CD4-positive, alpha-beta T cell treated with Interleukin-6 at 100 ng/mL for 8 hours (primary cell): ENCODE data around the gene SLC37A1.

Experiments used
- DNase-seq: peaks from one replicate; pipeline ENCODE4 v3.0.0-alpha.2; 2020; ENCODE audit warnings: mixed read lengths, low spot score

SLC37A1 gene

DNA sequence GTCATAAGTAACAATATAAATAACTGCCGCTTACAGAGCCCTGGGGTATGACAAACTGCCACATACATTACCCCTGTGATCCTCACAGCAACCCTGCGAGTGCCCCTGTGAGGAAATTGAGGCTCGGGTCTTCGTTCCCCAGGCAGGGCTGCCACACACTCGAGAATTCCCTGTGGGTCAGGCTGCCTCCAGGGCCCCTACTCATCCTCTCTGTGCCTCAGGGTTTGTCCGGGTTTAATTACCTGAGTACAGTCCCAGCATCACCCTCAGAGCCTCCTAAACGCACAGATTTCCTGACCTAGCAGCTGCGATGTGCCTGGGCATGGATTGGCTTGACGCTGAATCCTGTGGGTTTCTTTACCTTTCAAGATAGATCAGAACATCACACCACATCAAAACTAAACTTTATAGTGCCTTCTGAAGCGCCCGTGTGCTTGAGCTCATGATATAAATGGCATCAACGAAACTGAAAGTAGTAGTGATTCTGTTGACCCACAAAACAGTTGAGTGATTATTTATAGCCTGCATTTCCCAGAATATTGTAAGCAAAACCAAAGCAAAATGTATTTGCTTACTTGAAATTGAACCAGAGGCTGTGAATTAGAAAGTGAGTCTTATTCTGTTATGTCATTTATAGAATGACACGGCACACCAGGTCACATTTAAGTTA is 14.0 kb downstream of the SLC37A1 start:
- peak; percentile 72 for DNase-seq

DNA sequence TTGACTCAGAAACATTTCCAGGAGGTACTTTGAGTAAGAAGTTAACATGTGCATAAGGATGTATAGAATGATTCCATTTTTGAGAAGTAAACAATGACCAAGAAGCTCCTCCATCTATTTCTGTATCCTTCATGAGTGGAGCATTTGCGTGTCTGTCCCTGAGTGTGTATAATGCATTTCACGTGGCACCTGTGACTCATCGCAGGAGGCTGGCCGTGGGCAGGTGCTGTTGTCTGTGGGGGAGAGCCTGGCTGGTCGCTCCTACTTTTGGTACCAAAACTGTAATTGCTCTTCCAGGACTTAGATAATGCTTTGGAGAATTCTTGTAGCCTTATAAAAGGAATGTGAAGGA is 16.5 kb downstream of the SLC37A1 start:
- no peak for DNase-seq

GRCh38 chr21:42531771-42532170 is 18.1 kb downstream of the SLC37A1 start:
- DNase-seq, result no peak

DNA sequence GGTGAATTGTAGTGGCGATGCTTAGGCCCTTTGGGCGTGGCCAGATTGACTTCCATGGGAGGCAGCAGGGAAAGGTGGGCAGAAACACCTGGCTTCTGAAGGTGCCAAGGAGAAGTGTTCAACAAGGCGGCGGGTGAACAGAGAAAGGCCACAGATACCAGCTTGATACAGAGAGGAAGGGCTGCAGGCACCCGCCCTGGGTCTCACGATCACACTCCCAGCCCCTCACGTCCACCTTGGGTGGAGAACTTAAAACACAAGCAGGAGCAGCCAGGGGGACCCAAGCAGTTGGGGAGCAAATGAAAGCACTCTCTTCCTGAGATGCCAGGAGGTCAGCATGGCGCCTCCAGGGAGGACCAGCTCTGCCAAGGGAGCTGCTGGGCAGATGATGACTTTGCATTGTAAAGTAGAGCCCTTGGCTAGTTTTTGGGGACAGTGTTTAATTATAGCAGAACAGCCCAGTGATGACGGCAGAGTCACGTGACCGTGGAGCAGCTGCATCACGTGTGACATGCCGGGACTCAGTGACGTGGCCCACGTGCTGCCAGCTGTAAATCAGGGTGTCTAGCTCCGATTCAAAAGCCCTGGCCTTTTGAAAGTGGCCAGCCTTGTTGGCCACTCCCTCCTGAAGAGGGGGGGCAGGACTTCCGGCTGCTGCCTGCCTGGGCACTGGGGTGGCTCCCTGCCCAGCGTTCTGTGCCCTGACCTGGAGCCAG is 19.0 kb downstream of the SLC37A1 start:
- no peak for DNase-seq

DNA sequence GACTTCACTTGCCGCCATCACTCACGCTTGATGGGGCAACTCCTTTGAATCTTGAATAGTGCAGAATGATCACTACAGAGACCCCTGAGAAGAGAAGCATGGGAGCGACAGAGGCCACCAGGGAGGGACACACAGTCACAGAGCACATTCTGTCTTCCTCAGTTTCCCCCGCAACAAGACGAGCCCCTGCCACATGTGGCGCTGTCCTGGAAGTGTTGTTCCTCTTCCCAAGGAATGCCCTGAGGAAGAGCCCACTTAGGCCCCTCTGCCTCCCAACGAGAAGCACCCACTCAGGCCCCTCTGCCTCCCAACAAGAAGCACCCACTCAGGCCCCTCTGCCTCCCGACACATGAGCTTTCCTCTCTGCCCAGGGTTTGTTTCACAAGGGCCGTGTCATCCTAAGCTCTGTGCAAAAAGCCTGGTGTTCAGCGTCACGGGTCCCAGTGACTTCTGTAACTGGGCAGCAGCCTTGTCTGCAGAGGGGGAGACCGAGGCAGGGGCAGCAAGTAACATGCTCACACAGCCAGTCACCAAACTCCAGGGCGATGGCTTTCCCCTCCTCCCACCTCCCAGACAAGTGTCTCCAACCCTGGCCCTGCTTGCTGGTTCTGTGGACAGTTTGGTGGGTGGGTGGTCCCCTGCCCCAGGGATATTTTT is 19.8 kb downstream of the SLC37A1 start:
- DNase-seq, result no peak

- DNase-seq, result no peak
Measured at GRCh38 chr21:42533963-42534355, 20.3 kb downstream of the SLC37A1 start.

- no peak for DNase-seq
Measured at GRCh38 chr21:42534421-42535378, 21.0 kb downstream of the SLC37A1 start.

DNA sequence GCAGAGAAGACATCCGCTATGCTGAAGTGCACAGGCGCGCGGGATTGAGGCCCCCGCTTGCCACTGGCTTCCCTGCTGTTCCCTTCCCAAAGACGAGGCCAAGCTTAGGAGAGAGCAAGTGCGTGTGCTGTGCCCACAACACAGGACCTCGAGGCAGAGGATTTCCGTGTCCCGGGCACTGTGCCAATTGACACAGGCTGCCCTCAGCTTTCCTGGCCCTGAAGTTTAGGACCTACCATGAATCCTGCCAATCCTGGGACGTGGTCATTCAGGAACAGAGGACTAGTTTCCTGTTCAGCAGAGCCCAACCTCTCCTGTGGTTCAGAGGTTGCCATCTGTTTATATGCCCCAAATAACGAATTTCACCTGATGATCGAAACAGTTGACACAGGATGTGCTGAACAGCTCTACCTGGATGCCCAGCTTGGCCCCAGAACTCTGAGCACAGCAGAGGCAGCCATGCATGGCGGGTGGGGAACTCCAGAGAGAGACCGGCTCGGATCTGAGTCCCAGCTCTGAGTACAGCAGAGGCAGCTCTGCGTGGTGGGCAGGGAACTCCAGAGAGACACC is 22.0 kb downstream of the SLC37A1 start:
- DNase-seq, result no peak

GRCh38 chr21:42536601-42537000 is 22.9 kb downstream of the SLC37A1 start:
- no peak for DNase-seq

DNA sequence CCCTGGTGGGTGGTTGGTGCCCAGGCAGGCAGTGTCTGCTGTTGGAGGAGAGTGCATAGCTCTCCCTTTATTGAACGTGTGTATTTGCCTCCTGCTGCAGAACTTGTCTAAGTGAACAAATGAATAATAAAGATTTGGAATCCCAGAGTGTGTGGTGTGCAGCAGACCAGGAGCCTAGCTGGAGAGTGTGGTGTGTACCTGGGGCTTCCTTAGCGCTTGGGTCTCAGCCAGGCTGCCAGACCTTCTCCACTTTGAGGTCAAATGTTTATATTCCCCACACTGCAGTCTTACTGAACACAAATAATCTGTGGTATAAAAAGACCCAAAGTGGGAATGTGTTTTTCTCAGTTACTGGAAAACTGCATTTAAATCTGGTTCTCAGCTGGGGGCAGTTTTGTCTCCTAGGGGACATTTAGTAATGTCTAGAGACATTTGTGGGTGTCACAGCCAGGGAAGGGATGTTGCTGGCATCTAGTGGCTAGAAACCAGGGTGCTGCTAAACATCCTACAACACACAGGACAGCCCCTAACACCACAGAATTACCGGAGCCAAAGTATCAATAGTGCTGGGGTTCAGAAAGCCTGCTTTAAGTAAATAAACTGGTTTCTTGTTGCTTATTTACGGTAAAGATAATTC is 23.6 kb downstream of the SLC37A1 start:
- DNase-seq, result no peak

DNA sequence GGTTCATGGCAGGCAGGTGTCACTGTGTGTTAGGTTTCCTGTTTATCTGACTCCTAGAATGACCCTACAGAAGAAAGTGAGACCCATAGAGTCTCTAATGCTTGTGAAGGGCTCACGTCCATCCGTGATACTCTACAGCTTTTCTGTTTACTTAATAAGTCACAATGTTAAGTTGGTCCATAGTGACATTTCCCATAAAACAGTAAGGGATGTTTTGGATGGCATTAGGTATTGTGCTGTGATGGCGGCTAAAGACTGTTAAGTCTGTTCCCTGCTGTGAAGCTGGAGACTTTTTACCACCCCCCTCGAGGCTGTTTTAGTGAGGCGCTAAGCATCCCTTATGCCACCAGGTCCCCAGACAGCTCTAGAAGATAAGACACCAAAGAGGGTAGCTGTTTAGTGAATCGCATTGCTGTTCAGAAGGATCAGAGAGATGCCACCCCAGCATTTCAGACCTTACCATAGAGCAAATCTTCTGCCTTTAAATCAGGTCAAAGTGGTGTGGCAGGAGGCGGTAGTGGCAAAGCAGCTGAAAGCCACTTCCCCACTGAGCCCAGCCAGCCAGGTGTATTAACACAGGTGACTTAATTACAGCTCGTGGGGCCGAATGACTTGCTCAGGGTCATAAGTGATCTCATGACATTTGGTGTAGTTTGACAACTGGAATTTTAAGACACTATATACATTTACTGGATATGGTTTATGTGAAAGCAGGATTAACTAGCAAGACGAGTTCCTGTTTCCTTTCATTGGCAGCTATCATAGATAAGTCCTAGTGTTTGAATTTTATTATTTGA is 25.0 kb downstream of the SLC37A1 start:
- DNase-seq, result no peak

DNA sequence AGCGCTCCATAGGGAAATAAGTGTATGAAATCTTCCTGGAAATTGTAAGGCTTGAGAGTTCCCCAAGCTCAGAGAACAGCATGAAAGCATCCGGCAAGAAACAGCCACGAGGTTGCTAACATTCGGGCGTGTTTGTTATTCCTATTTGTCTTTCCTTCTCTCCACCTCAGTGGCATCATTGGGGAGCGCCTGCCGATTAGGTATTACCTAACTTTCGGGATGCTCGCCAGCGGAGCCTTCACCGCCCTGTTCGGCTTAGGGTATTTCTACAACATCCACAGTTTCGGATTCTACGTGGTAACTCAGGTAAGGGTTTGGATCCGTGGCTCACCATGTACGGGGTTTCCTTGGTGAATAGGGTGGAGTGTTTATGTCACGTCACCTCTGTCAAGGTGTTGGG is 25.7 kb downstream of the SLC37A1 start:
- no peak for DNase-seq

GRCh38 chr21:42539931-42540343 is 26.3 kb downstream of the SLC37A1 start:
- no peak for DNase-seq

GRCh38 chr21:42540396-42540795 is 26.7 kb downstream of the SLC37A1 start:
- no peak for DNase-seq

GRCh38 chr21:42541174-42541573 is 27.5 kb downstream of the SLC37A1 start:
- DNase-seq, result no peak

DNA sequence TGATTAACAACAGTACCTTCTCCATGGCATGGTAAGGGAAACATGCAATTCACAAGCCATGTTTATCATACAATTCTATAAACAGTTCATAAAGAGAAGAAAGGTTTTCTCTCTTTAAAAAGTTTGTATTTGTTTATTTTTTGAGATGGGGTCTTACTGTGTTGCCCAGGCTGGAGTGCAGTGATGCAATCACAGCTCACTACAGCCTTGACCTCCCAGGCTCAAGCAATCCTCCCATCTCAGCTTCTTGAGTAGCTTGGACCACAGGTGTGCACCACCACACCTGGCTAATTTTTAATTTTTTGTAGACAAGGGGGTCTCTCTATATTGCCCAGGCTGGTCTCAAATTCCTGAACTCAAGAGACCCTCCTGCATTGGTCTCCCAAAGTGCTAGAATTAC is 28.0 kb downstream of the SLC37A1 start:
- DNase-seq, result no peak

DNA sequence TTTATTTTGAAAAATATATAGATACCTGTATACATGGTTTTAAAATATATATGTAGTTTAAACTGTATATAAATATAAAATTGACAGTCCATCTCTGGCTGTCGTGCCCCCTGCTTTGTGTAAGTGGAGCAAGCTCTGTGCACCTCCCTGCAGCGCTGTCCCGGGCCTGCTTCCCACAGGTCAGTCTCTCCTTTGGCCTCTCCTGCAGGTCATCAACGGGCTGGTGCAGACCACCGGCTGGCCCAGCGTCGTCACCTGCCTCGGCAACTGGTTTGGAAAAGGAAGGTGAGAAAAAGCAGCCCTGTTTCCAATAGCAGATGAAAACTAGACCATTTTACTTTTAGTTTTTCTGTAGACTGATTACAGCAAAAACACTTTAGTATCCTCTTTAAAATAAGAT is 28.5 kb downstream of the SLC37A1 start:
- no peak for DNase-seq

DNA sequence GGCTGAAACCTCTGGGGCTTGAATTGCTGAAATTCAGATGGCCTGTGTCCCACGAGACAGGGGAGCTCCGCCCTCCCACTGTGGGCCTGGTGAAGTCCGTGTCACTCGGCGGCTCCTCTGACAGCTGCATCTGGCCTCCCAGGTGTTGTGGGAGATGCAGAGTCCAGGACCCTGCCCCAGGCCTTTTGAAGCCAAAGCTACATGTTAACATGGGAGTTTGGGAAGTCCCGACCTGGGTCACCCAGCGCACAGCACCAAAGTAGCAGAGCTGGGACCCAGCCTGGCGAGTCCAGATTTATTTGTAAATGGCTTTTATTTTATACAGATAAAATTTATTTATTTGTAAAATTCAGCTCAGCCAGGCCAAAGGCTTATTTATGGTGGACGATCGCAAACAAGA is 28.9 kb downstream of the SLC37A1 start:
- DNase-seq, result no peak

DNA sequence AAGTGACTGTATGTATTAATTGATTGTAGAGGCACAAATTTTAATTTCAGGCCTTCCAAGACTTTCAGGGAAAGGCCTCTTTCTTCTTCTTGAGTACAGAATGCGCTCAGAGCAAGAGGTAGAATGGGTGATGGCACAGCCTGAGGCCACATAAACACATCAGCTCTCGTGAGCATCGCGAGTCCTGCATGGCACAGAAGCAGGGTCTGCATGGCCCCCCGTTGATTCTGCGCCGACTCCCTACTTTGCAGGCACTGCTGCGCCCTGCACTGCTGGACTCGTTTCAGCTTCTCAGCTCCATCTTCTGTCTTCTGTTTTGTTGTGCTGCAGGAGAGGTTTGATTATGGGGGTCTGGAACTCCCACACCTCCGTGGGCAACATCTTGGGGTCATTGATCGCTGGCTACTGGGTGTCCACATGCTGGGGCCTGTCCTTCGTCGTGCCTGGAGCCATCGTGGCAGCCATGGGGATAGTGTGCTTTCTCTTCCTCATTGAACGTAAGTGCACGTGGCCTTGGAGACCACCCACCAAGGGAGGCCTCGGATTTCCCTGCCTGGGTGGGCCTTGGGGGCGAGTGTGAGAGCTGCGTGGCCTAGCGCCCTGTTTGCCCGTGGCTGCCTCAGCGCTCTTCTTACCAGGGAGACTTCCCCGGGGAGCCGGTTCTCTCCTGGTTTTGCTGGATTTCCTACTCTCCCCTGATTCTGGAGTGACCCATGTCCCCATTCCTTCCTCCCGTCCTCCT is 29.6 kb downstream of the SLC37A1 start:
- DNase-seq, result no peak

DNA sequence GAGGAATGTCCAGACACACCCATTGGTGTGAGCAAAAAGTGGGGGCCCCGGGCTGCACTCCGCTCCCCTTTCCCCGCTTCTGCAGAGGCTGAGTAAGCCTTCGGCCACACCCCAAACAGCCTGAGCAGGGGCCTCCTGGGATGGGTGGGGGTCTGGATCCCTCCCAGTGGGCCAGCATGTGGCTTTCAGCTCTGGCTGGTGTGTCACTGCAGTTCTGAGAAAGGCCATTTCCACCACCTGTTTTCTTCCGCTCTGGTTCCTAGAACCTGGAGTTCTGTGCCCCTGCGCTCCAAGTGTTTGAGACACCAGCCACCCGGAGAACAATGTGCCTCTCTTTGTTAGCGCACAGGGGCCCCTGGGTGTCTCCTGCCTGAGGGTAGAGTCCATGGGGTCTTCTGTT is 30.9 kb downstream of the SLC37A1 start:
- DNase-seq, result no peak
